Neural cell (in vitro differentiated cells): Measurements from ENCODE around the gene ZNF496. TPM values are rescaled to one million over a fixed set of nuclear protein-coding genes. Genes with fewer than 3 reads are reported as not detected.

Experiments used
- H2AFZ ChIP-seq: fragments of 200-600, 300-800 bp; sonication (generic), shearing (Covaris generic); 2 replicates; pipeline ENCODE4 v1.6.0; 2014; ENCODE audit warnings: low read depth, mild to moderate bottlenecking, antibody characterized with exemption, low read length, moderate library complexity
- H3F3A ChIP-seq: fragments of 200-600 bp; shearing (Covaris generic); 2 replicates; pipeline ENCODE4 v1.6.1; 2016; ENCODE audit warnings: mild to moderate bottlenecking, moderate library complexity, mixed read lengths, antibody characterized with exemption, low read length; ENCODE audit not compliant: insufficient read depth, poor library complexity, severe bottlenecking
- H3K27ac ChIP-seq: fragments of 200-600, 300-800 bp; sonication (generic), shearing (Covaris generic); 2 replicates; pipeline ENCODE4 v1.5.1; 2014; ENCODE audit warnings: mild to moderate bottlenecking, low read length, moderate library complexity
- H3K27me3 ChIP-seq: fragments of 300-800, 200-600 bp; sonication (generic), shearing (Covaris generic); 2 replicates; pipeline ENCODE4 v1.6.0; 2014; ENCODE audit warnings: mild to moderate bottlenecking, low read depth, low read length, moderate library complexity; ENCODE audit not compliant: insufficient read depth
- H3K36me3 ChIP-seq: fragments of 300-800, 200-600 bp; sonication (generic), shearing (Covaris generic); 2 replicates; pipeline ENCODE4 v1.5.1; 2014; ENCODE audit warnings: mild to moderate bottlenecking, antibody characterized with exemption, low read length, moderate library complexity; ENCODE audit not compliant: insufficient read depth
- H3K4me2 ChIP-seq: fragments of 300-800, 200-600 bp; sonication (generic), shearing (Covaris generic); 2 replicates; pipeline ENCODE4 v1.6.0; 2014; ENCODE audit warnings: mild to moderate bottlenecking, low read length
- H3K4me3 ChIP-seq: fragments of 300-800, 200-600 bp; sonication (generic), shearing (Covaris generic); 2 replicates; pipeline ENCODE4 v1.5.1; 2014; ENCODE audit warnings: mild to moderate bottlenecking, low read length, moderate library complexity
- H3K79me2 ChIP-seq: fragments of 200-600 bp; shearing (Covaris generic); replicated peaks from 2 replicates; pipeline ENCODE4 v1.6.0; 2014; ENCODE audit warnings: mild to moderate bottlenecking, low read length, moderate library complexity; ENCODE audit not compliant: insufficient read depth
- H3K9ac ChIP-seq: fragments of 300-800, 200-600 bp; sonication (generic), shearing (Covaris generic); 2 replicates; pipeline ENCODE4 v1.6.1; 2016; ENCODE audit warnings: mild to moderate bottlenecking, low read length, mixed read lengths
- H3K9me2 ChIP-seq: fragments of 200-600 bp; shearing (Covaris generic); 2 replicates; pipeline ENCODE4 v1.6.1; 2016; ENCODE audit warnings: mild to moderate bottlenecking, low read length, mixed read lengths; ENCODE audit not compliant: insufficient read depth
- H3K9me3 ChIP-seq: fragments of 200-600, 300-800 bp; sonication (generic), shearing (Covaris generic); 2 replicates; pipeline ENCODE4 v1.6.1; 2016; ENCODE audit warnings: mild to moderate bottlenecking, mixed run types, low read length, moderate library complexity, mixed read lengths
- H4K20me1 ChIP-seq: fragments of 200-600 bp; shearing (Covaris generic); 2 replicates; pipeline ENCODE4 v1.6.1; 2016; ENCODE audit warnings: mild to moderate bottlenecking, mixed run types; ENCODE audit not compliant: insufficient read depth
- EP300 ChIP-seq: fragments of 450-650 bp; conservative IDR thresholded peaks from 2 replicates; pipeline ENCODE4 v1.6.1; 2014; ENCODE audit warnings: antibody characterized with exemption, mild to moderate bottlenecking, moderate library complexity; ENCODE audit not compliant: poor library complexity, severe bottlenecking
- EZH2 ChIP-seq: fragments of 200-600, 300-800 bp; shearing (Covaris generic), sonication (generic); IDR thresholded peaks from 2 replicates; pipeline ENCODE4 v1.6.1; 2014; ENCODE audit warnings: antibody characterized with exemption, low read length, borderline replicate concordance, mild to moderate bottlenecking; ENCODE audit not compliant: insufficient read depth, poor library complexity, severe bottlenecking
- MXI1 ChIP-seq: fragments of 450-650 bp; conservative IDR thresholded peaks from 2 replicates; pipeline ENCODE4 v1.6.1; 2014; ENCODE audit warnings: antibody characterized with exemption, mild to moderate bottlenecking; ENCODE audit not compliant: poor library complexity, severe bottlenecking
- POLR2AphosphoS5 ChIP-seq: IDR thresholded peaks from 2 replicates; pipeline ENCODE4 v1.6.1; 2012
- RAD21 ChIP-seq: fragments of 450-650 bp; conservative IDR thresholded peaks from 2 replicates; pipeline ENCODE4 v1.6.1; 2014; ENCODE audit warnings: antibody characterized with exemption, mild to moderate bottlenecking, moderate library complexity
- SMC3 ChIP-seq: fragments of 450-650 bp; conservative IDR thresholded peaks from 2 replicates; pipeline ENCODE4 v1.6.1; 2014; ENCODE audit warnings: antibody characterized with exemption, mild to moderate bottlenecking, moderate library complexity; ENCODE audit not compliant: poor library complexity
- TAF1 ChIP-seq: IDR thresholded peaks from 2 replicates; pipeline ENCODE4 v1.6.1; 2012; ENCODE audit warnings: low read depth
- polyA plus RNA-seq: library from polyadenylated mRNA; depleted of rRNA; stranded (reverse); fragments of >200 nt; gene quantifications from 2 replicates; pipeline ENCODE4 v1.2.3, GENCODE V29; 2014
- TF ChIP-seq, protein P1 (sequence below): IDR thresholded peaks from 2 replicates; pipeline ENCODE4 v1.6.1; 2012; ENCODE audit warnings: borderline replicate concordance
- TF ChIP-seq, protein P2 (sequence below): fragments of 450-650 bp; IDR thresholded peaks from 2 replicates; pipeline ENCODE4 v1.5.1; 2014; ENCODE audit warnings: antibody characterized with exemption, mild to moderate bottlenecking, moderate library complexity; ENCODE audit not compliant: poor library complexity, severe bottlenecking

The ZNF496 gene
- polyA plus RNA-seq, 1 donor from 2014 or later, result 25.2 TPM

DNA sequence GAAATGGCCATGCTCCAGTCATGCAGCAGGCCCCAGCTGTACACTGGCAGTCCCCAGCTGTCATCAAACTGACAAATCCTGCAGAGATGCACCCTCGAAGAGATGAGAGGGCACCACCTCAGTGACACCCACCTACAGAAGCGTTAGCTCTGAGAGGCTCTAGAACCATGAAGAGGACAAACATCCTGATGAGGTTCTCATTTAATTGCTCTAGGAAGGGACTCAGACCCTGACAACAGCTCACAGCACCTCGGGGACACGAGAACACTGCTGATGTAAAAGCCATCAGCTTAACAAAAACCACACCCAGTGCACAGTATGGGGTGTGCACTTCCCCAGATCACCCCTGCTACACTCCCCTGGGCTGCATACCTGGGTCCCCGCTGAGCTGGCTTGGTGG lies 3.4 kb downstream of the ZNF496 start:
- H4K20me1 ChIP-seq, result no peaks in the 10 kb centered on the region

DNA sequence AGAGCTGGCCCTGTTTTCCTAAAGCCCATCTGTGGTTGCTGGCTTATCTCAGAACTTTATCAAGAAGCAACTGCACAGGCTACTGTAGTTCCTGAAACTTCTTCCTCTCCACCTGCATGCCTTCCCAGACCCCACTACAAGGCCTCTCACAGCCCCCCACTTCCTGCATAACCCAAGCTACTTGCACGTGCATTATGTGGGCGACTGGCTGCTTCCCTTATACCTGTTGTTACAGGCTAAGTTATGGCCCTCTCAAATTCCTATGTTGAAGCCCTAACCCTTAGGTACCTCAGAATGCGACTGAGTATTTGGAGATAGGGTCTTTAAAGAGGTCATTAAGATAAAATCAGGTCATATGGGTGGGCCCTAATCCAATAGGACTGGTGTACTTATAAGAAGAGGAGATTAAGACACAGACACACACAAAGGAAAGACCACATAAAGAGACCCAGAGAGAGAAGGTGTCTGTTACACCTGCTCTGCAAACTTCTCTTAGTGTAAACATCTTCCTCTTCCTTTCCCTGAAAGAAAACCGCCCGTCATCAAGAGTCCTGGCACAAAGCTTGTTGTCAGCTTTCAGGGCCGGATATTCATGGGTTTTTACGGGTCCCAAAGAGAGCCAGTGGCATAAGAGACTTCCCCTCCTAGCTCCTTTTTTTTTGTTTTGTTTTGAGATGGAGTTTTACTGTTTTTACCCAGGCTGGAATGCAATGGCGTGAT lies 5.1 kb downstream of the ZNF496 start:
- H3K9ac ChIP-seq, result no peak overlapping the region
- no peaks in the 10 kb centered on the region for H3F3A ChIP-seq
- peaks cover 4% of the 10 kb centered on the region for H3K36me3 ChIP-seq
- H3K4me2 ChIP-seq, result no peak overlapping the region
- H3K27ac ChIP-seq, result no peak overlapping the region
- H3K27me3 ChIP-seq, result no peaks in the 10 kb centered on the region
- TF ChIP-seq POLR2AphosphoS5 (no peak), EZH2 (no peak)
- TF ChIP-seq, protein P1, sequence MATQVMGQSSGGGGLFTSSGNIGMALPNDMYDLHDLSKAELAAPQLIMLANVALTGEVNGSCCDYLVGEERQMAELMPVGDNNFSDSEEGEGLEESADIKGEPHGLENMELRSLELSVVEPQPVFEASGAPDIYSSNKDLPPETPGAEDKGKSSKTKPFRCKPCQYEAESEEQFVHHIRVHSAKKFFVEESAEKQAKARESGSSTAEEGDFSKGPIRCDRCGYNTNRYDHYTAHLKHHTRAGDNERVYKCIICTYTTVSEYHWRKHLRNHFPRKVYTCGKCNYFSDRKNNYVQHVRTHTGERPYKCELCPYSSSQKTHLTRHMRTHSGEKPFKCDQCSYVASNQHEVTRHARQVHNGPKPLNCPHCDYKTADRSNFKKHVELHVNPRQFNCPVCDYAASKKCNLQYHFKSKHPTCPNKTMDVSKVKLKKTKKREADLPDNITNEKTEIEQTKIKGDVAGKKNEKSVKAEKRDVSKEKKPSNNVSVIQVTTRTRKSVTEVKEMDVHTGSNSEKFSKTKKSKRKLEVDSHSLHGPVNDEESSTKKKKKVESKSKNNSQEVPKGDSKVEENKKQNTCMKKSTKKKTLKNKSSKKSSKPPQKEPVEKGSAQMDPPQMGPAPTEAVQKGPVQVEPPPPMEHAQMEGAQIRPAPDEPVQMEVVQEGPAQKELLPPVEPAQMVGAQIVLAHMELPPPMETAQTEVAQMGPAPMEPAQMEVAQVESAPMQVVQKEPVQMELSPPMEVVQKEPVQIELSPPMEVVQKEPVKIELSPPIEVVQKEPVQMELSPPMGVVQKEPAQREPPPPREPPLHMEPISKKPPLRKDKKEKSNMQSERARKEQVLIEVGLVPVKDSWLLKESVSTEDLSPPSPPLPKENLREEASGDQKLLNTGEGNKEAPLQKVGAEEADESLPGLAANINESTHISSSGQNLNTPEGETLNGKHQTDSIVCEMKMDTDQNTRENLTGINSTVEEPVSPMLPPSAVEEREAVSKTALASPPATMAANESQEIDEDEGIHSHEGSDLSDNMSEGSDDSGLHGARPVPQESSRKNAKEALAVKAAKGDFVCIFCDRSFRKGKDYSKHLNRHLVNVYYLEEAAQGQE, result no peak
- TF ChIP-seq, protein P2, sequence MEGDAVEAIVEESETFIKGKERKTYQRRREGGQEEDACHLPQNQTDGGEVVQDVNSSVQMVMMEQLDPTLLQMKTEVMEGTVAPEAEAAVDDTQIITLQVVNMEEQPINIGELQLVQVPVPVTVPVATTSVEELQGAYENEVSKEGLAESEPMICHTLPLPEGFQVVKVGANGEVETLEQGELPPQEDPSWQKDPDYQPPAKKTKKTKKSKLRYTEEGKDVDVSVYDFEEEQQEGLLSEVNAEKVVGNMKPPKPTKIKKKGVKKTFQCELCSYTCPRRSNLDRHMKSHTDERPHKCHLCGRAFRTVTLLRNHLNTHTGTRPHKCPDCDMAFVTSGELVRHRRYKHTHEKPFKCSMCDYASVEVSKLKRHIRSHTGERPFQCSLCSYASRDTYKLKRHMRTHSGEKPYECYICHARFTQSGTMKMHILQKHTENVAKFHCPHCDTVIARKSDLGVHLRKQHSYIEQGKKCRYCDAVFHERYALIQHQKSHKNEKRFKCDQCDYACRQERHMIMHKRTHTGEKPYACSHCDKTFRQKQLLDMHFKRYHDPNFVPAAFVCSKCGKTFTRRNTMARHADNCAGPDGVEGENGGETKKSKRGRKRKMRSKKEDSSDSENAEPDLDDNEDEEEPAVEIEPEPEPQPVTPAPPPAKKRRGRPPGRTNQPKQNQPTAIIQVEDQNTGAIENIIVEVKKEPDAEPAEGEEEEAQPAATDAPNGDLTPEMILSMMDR, result no peak
- H3K9me2 ChIP-seq, result no peaks in the 10 kb centered on the region
- H3K9me3 ChIP-seq, result no peaks in the 10 kb centered on the region
- no peaks in the 10 kb centered on the region for H4K20me1 ChIP-seq
- H3K79me2 ChIP-seq, result peaks cover 14% of the 10 kb centered on the region
- H3K4me3 ChIP-seq, result no peak overlapping the region
- no peak overlapping the region for H2AFZ ChIP-seq

More for the DNA sequence above, 3.4 kb downstream of the ZNF496 start:
- TF ChIP-seq, protein P1, result no peak
- TF ChIP-seq SMC3 (no peak), EP300 (no peak), MXI1 (no peak), TAF1 (no peak), POLR2AphosphoS5 (no peak), RAD21 (no peak), EZH2 (no peak)
- TF ChIP-seq, protein P2, result no peak
- Histone ChIP-seq H3K27me3 (no peaks in the 10 kb centered on the region), H3K9me2 (no peaks in the 10 kb centered on the region), H3K9ac (no peak overlapping the region), H3K79me2 (peaks cover 14% of the 10 kb centered on the region), H3K27ac (no peak overlapping the region), H3K4me3 (no peak overlapping the region), H3K36me3 (peaks cover 4% of the 10 kb centered on the region), H3K4me2 (no peak overlapping the region), H3K9me3 (no peaks in the 10 kb centered on the region), H3F3A (no peaks in the 10 kb centered on the region), H2AFZ (no peak overlapping the region)
